H1 (cell line): ENCODE results near the gene NEDD8. TPM values are rescaled to one million over a fixed set of nuclear protein-coding genes. Genes with fewer than 3 reads are reported as not detected.

Experiments
- CTCF ChIA-PET: fragments of 300-600 bp; sonication (Branson Sonifier 250); formaldehyde crosslinking; loops from one replicate; lab custom pipeline; 2021; ENCODE audit not compliant: partially characterized antibody; lab: Charles Lee
- POLR2A ChIA-PET: fragments of 300-600 bp; sonication (Branson Sonifier 250); formaldehyde crosslinking; loops from one replicate; lab custom pipeline; 2021; ENCODE audit warnings: inconsistent platforms; ENCODE audit not compliant: partially characterized antibody; lab: Charles Lee
- DNase-seq, 2 experiments: peaks; one replicate each; pipeline versions ENCODE4 v3.0.0 to v3.0.0-alpha.2; 2010 to 2022; ENCODE audit warnings: low spot score in 2 of 2, low read depth in 1 of 2, mixed read lengths in 1 of 2
- FAIRE-seq: peaks from 2 replicates; lab custom pipeline; 2011; peaks lifted over from hg19 to GRCh38; lab: Jason Lieb, UNC
- H2AFZ ChIP-seq: 2 replicates; pipeline ENCODE4 v1.8.1; 2012; ENCODE audit warnings: low read length, inconsistent platforms
- H2AK5ac ChIP-seq: 2 replicates; pipeline ENCODE4 v1.6.1; 2013; ENCODE audit warnings: low read depth, low read length
- H2BK120ac ChIP-seq: replicated peaks from 2 replicates; pipeline ENCODE3; 2013; ENCODE audit warnings: low read depth, low read length, inconsistent platforms
- H2BK12ac ChIP-seq: 2 replicates; pipeline ENCODE4 v1.6.1; 2013; ENCODE audit warnings: low read depth, low read length
- H2BK15ac ChIP-seq: 2 replicates; pipeline ENCODE4 v1.6.1; 2013; ENCODE audit warnings: low read length
- H2BK20ac ChIP-seq: 2 replicates; pipeline ENCODE4 v1.6.1; 2013; ENCODE audit warnings: low read length
- H2BK5ac ChIP-seq: 2 replicates; pipeline ENCODE4 v1.6.1; 2013; ENCODE audit warnings: low read depth, low read length
- H3K14ac ChIP-seq: 2 replicates; pipeline ENCODE4 v1.6.1; 2013; ENCODE audit warnings: inconsistent platforms; ENCODE audit not compliant: insufficient read length
- H3K18ac ChIP-seq: 2 replicates; pipeline ENCODE4 v1.6.1; 2013; ENCODE audit warnings: low read length; ENCODE audit errors: extremely low read depth
- H3K23ac ChIP-seq: 2 replicates; pipeline ENCODE4 v1.6.1; 2013; ENCODE audit warnings: inconsistent platforms; ENCODE audit not compliant: insufficient read length
- H3K23me2 ChIP-seq: 2 replicates; pipeline ENCODE4 v1.6.1; 2013; ENCODE audit warnings: low read depth, low read length
- H3K27ac ChIP-seq: 2 replicates; pipeline ENCODE4 v1.6.1; 2011; ENCODE audit warnings: low read depth, low read length, inconsistent platforms
- H3K27me3 ChIP-seq, 4 experiments: replicated peaks in 1 of 4; 1 replicate in 1 of 4; 2 replicates in 3 of 4; pipeline versions ENCODE4 v1.6.1 to v1.8.1; 2011 to 2013; ENCODE audit warnings: low read length in 3 of 4, mild to moderate bottlenecking in 3 of 4, inconsistent platforms in 2 of 4, mixed read lengths in 2 of 4, moderate library complexity in 1 of 4; ENCODE audit not compliant: control insufficient read depth in 3 of 4, insufficient read depth in 3 of 4; ENCODE audit errors: extremely low read depth in 1 of 4
- H3K36me3 ChIP-seq, 4 experiments: 2 replicates each; pipeline versions ENCODE4 v1.6.1 to v1.8.1; 2011 to 2013; ENCODE audit warnings: mild to moderate bottlenecking in 4 of 4, low read length in 3 of 4, moderate library complexity in 2 of 4, control low read depth in 1 of 4, inconsistent platforms in 1 of 4; ENCODE audit not compliant: insufficient read depth in 4 of 4, control insufficient read depth in 2 of 4
- H3K4ac ChIP-seq: replicated peaks from 2 replicates; pipeline ENCODE3; 2013; ENCODE audit warnings: low read length, low read depth, mixed read lengths, inconsistent platforms; ENCODE audit not compliant: insufficient read length
- H3K4me1 ChIP-seq, 4 experiments: replicated peaks in 1 of 4; 1 replicate in 1 of 4; 2 replicates in 3 of 4; pipeline versions ENCODE4 v1.6.1 to v1.8.1; 2011 to 2013; ENCODE audit warnings: low read length in 3 of 4, inconsistent platforms in 2 of 4, mixed read lengths in 1 of 4; ENCODE audit not compliant: insufficient read depth in 4 of 4, control insufficient read depth in 3 of 4
- H3K4me2 ChIP-seq, 2 experiments: 2 replicates each; pipeline versions ENCODE4 v1.6.1 to v1.8.1; 2011 to 2013; ENCODE audit warnings: low read depth in 2 of 2, low read length in 2 of 2, control low read depth in 1 of 2, inconsistent platforms in 1 of 2, mild to moderate bottlenecking in 1 of 2; ENCODE audit not compliant: insufficient read depth in 1 of 2
- H3K4me3 ChIP-seq, 4 experiments: fragments of 200-600, 300-600 bp in 1 of 4; sonication (generic), shearing (Covaris generic), sonication (Bioruptor Twin) in 1 of 4; 2 replicates each; pipeline versions ENCODE4 v1.5.1 to v1.8.1; 2011 to 2016; ENCODE audit warnings: low read length in 4 of 4, low read depth in 3 of 4, control low read depth in 2 of 4, inconsistent platforms in 2 of 4, mild to moderate bottlenecking in 2 of 4, mixed read lengths in 1 of 4, moderate library complexity in 1 of 4; ENCODE audit not compliant: insufficient read depth in 2 of 4; ENCODE audit errors: extremely low read depth in 1 of 4
- H3K56ac ChIP-seq: replicated peaks from 2 replicates; pipeline ENCODE3; 2013; ENCODE audit warnings: low read depth, mild to moderate bottlenecking, mixed read lengths, low read length, inconsistent platforms; ENCODE audit not compliant: insufficient read length
- H3K79me1 ChIP-seq: 2 replicates; pipeline ENCODE4 v1.6.1; 2013; ENCODE audit warnings: low read depth, low read length, control low read depth
- H3K79me2 ChIP-seq, 2 experiments: 2 replicates each; pipeline versions ENCODE4 v1.6.1 to v1.8.1; 2012 to 2013; ENCODE audit warnings: low read length in 2 of 2, mild to moderate bottlenecking in 2 of 2, inconsistent platforms in 1 of 2; ENCODE audit not compliant: insufficient read depth in 2 of 2, control insufficient read depth in 1 of 2
- H3K9ac ChIP-seq, 4 experiments: replicated peaks in 1 of 4; 1 replicate in 1 of 4; 2 replicates in 3 of 4; pipeline versions ENCODE4 v1.6.1 to v1.8.1; 2011 to 2013; ENCODE audit warnings: low read depth in 3 of 4, low read length in 3 of 4, control low read depth in 2 of 4, mild to moderate bottlenecking in 2 of 4, moderate library complexity in 2 of 4, inconsistent platforms in 1 of 4; ENCODE audit errors: extremely low read depth in 1 of 4
- H3K9me3 ChIP-seq, 2 experiments: 2 replicates each; pipeline versions ENCODE4 v1.6.1 to v1.8.1; 2012 to 2013; ENCODE audit warnings: mild to moderate bottlenecking in 2 of 2, moderate library complexity in 2 of 2, control low read depth in 1 of 2, inconsistent platforms in 1 of 2, low read depth in 1 of 2, low read length in 1 of 2, mixed read lengths in 1 of 2; ENCODE audit not compliant: insufficient read depth in 2 of 2
- H4K20me1 ChIP-seq, 2 experiments: replicated peaks in 1 of 2; 2 replicates each; pipeline versions ENCODE3 to v1.8.1; 2011 to 2013; ENCODE audit warnings: inconsistent platforms in 2 of 2, low read length in 2 of 2, mild to moderate bottlenecking in 1 of 2; ENCODE audit not compliant: insufficient read depth in 2 of 2, control insufficient read depth in 1 of 2
- H4K5ac ChIP-seq: 2 replicates; pipeline ENCODE4 v1.6.1; 2013; ENCODE audit warnings: low read length, low read depth, mixed read lengths, inconsistent platforms; ENCODE audit not compliant: insufficient read length
- H4K8ac ChIP-seq: 2 replicates; pipeline ENCODE4 v1.8.0; 2013; ENCODE audit warnings: mild to moderate bottlenecking, moderate library complexity, low read length, inconsistent platforms; ENCODE audit not compliant: insufficient read depth; ENCODE audit errors: extremely low read depth
- H4K91ac ChIP-seq: replicated peaks from 2 replicates; pipeline ENCODE3; 2013; ENCODE audit warnings: low read length, mixed read lengths, inconsistent platforms; ENCODE audit not compliant: insufficient read length
- ATF3 ChIP-seq: IDR thresholded peaks from 2 replicates; pipeline ENCODE4 v1.6.1; 2011; ENCODE audit warnings: low read depth, mild to moderate bottlenecking, low read length; ENCODE audit not compliant: insufficient read depth
- KDM4A ChIP-seq: IDR thresholded peaks from one replicate; pipeline ENCODE4 v1.7.1; 2012; ENCODE audit warnings: low read depth, mild to moderate bottlenecking, moderate library complexity, low read length, inconsistent platforms; ENCODE audit not compliant: severe bottlenecking
- WGBS, 2 experiments: shearing (Covaris generic) in 1 of 2; methylation state at CpG; one replicate each; pipeline versions ENCODE4 v1.1.6 to v1.1.7; 2013 to 2015; ENCODE audit warnings: low lambda C conversion rate in 2 of 2, mixed read lengths in 2 of 2, inconsistent platforms in 1 of 2, low coverage in 1 of 2, missing lambda C conversion rate in 1 of 2; ENCODE audit not compliant: insufficient replicate concordance in 2 of 2, insufficient coverage in 1 of 2, insufficient read length in 1 of 2; ENCODE audit errors: extremely low coverage in 1 of 2, missing lambda C conversion rate in 1 of 2; 5-methylcytosine and 5-hydroxymethylcytosine counted together
- polyA plus RNA-seq, 7 experiments: library from polyadenylated mRNA; depleted of rRNA in 3 of 7; stranded (reverse) in 5 of 7; unstranded in 2 of 7; fragments of >200 nt in 5 of 7; fragments of 200-250 nt in 2 of 7; gene quantifications; 1 replicate in 5 of 7; 2 replicates in 1 of 7; 4 replicates in 1 of 7; pipeline versions ENCODE4 v1.2.1 to v1.2.3, GENCODE V29; 2011 to 2013; ENCODE audit warnings: missing spikeins in 2 of 7, mixed read lengths in 2 of 7
- total RNA-seq: library from RNA; stranded (reverse); fragmentation: NEBNext Ultra II Directional; extraction: Animal tissue kit (Norgen Biotek cat#: 25700); gene quantifications from 2 replicates; pipeline ENCODE4 v1.2.1, GENCODE V29; 2021

The NEDD8 gene
- total and polyA plus RNA-seq, 2 of the 8 experiments (the other 6 are each of a cell fraction or from before 2014, with no cell fraction given): 253 to 317 TPM

GRCh38 chr14:24194873-24195185, 37.3 kb downstream of the NEDD8 start:
- Histone ChIP-seq H3K36me3 (peaks cover 4 to 6% (median 5%) of the 10 kb centered on the region in 4 experiments; a peak in 6 of 8 replicates), H3K9ac (peak overlapping the region in 1 of 4 experiments; percentile 78; a peak in 2 of 7 replicates), H4K91ac (no peak overlapping the region), H3K27ac (peak overlapping the region; percentile 95; the same call in 1 of the 2 replicates), H3K4ac (no peak overlapping the region), H3K27me3 (no peaks in the 10 kb centered on the region), H2BK5ac (0 out of 2 replicates have a peak overlapping the region, but pooled peaks have one; percentile 91), H4K5ac (no peak overlapping the region), H3K9me3 (no peaks in the 10 kb centered on the region), H2BK20ac (no peak overlapping the region), H2BK120ac (no peak overlapping the region), H3K23ac (no peak overlapping the region), H2BK12ac (no peak overlapping the region), H4K20me1 (no peaks in the 10 kb centered on the region), H3K14ac (no peak overlapping the region), H3K23me2 (peaks cover 5% of the 10 kb centered on the region; the same call in 1 of the 2 replicates), H3K4me1 (peaks cover 0 to 9% (median 3%) of the 10 kb centered on the region in 4 experiments; a peak in 3 of 7 replicates), H2AK5ac (no peak overlapping the region), H3K79me1 (peaks cover 3% of the 10 kb centered on the region; the same call in 1 of the 2 replicates), H3K79me2 (peaks cover 0 to 3% of the 10 kb centered on the region in 2 experiments; a peak in 2 of 4 replicates), H3K56ac (no peak overlapping the region), H3K4me3 (peak overlapping the region; percentile 65 to 88 (median 84)), H2BK15ac (no peak overlapping the region), H3K18ac (no peak overlapping the region; the same call in 1 of the 2 replicates), H3K4me2 (peak overlapping the region; percentile 79 to 94), H2AFZ (no peak overlapping the region; the same call in 1 of the 2 replicates), H4K8ac (peak overlapping the region; percentile 99; the same call in 1 of the 2 replicates)
- 67% methylated on average over 7 of the region's 8 CpGs; no CpG with 5 or more reads in 1 of the 2 experiments for WGBS, 2 experiments
- TF ChIP-seq ATF3: no peak
- peak; percentile 6 for TF ChIP-seq KDM4A
- DNase-seq (no peak), FAIRE-seq (no peak)
- ChIA-PET CTCF (interaction anchor here (1.1 to 2.1 kb wide), 5 partner anchors 18 to 202 kb away, joined by 3 to 7 read pairs (median 4); partner anchors contain the start of genes CHMP4A and TINF2), POLR2A (interaction anchor here (0.7 to 4.7 kb wide), 23 partner anchors 9 to 114 kb away, joined by 3 to 119 read pairs (median 5); partner anchors contain the start of genes CHMP4A, EMC9, GMPR2 and IRF9)
